ENCODE measurements around the gene AKR1A1. TPM values are rescaled to one million over a fixed set of nuclear protein-coding genes. Genes with fewer than 3 reads are reported as not detected.
A peak's percentile ranks its signal among the peaks of the same experiment; 100 is the strongest.

Gene AKR1A1
- total and polyA plus RNA-seq, 2 donors (not counting 3 experiments of a cell fraction or from before 2014, with no cell fraction given) = 172 to 227 TPM

- no peak overlapping the region for H3K4me3 ChIP-seq (replicated peaks in 1 of 3; ENCODE audit: insufficient read depth in 1 of 3, low read depth in 1 of 3, low read length in 3 of 3)
- no peaks in the 10 kb centered on the region for H4K20me1 ChIP-seq (replicated peaks; ENCODE audit: control insufficient read depth, extremely low read depth, insufficient read depth, low read length)
- no peaks in the 10 kb centered on the region for H3K27me3 ChIP-seq (ENCODE audit: control insufficient read depth in 2 of 2, insufficient read depth in 2 of 2, low read length in 2 of 2)
- intact Hi-C loops (cut with micrococcal nuclease) = no loop called here
- no peak overlapping the region for H2AFZ ChIP-seq (ENCODE audit: low read depth, low read length)
- BruUV-seq (replicated peaks) = no TSS peak
- H3K36me3 ChIP-seq (ENCODE audit: control insufficient read depth in 2 of 2, extremely low read depth in 1 of 2, insufficient read depth in 2 of 2, low read length in 2 of 2) = no peaks in the 10 kb centered on the region
- DNase-seq (ENCODE audit: low read depth, low spot score) (no peak), FAIRE-seq (no peak)
- ChIA-PET POLR2A (no interaction called here), CTCF (interaction anchor here (0.7 kb wide), 1 partner anchor 11 kb away, joined by 4 read pairs; no protein-coding TSS in a partner anchor)
- H3K4me2 ChIP-seq (ENCODE audit: insufficient read depth, low read length) = peak overlapping the region; percentile 45
- peaks cover 64% of the 10 kb centered on the region for H3K79me2 ChIP-seq (ENCODE audit: control insufficient read depth, insufficient read depth, low read length)
- TF ChIP-seq FOS (IDR thresholded peaks at IDR 0.05; ENCODE audit: borderline replicate concordance, insufficient read depth, low read length) = no peak
- no peak for TF ChIP-seq JUN (IDR thresholded peaks at IDR 0.05; ENCODE audit: borderline replicate concordance, insufficient read depth, insufficient read length, low read depth)
- H3K9me1 ChIP-seq (replicated peaks; ENCODE audit: control insufficient read depth, extremely low read depth, insufficient read depth, low read length) = no peaks in the 10 kb centered on the region
- no peak overlapping the region for H3K9ac ChIP-seq (replicated peaks; ENCODE audit: extremely low read depth, insufficient read depth, low read length)
- no peaks in the 10 kb centered on the region for H3K9me3 ChIP-seq (replicated peaks; ENCODE audit: control insufficient read depth, insufficient read depth, low read length)
- peaks cover 17% of the 10 kb centered on the region for H3K4me1 ChIP-seq (ENCODE audit: control insufficient read depth, extremely low read depth, insufficient read depth, low read length)
- no peak overlapping the region for H3K27ac ChIP-seq (ENCODE audit: insufficient read depth, low read depth, low read length)
- dilution Hi-C loops (cut with MboI; ENCODE audit: extremely low pct_ligation_motif_present, low sequenced_read_pairs) = no loop called here
These were observed 36.1 kb downstream of the AKR1A1 start for GRCh38 chr1:45586769-45587168.

- Histone ChIP-seq H3K9ac (replicated peaks; ENCODE audit: extremely low read depth, insufficient read depth, low read length) (no peak overlapping the region), H3K9me3 (replicated peaks; ENCODE audit: control insufficient read depth, insufficient read depth, low read length) (no peaks in the 10 kb centered on the region), H2AFZ (ENCODE audit: low read depth, low read length) (no peak overlapping the region), H4K20me1 (replicated peaks; ENCODE audit: control insufficient read depth, extremely low read depth, insufficient read depth, low read length) (no peaks in the 10 kb centered on the region), H3K9me1 (replicated peaks; ENCODE audit: control insufficient read depth, extremely low read depth, insufficient read depth, low read length) (no peaks in the 10 kb centered on the region), H3K79me2 (ENCODE audit: control insufficient read depth, insufficient read depth, low read length) (peaks cover 72% of the 10 kb centered on the region), H3K27ac (ENCODE audit: insufficient read depth, low read depth, low read length) (no peak overlapping the region), H3K4me3 (replicated peaks in 1 of 3; ENCODE audit: insufficient read depth in 1 of 3, low read depth in 1 of 3, low read length in 3 of 3) (no peak overlapping the region), H3K36me3 (ENCODE audit: control insufficient read depth in 2 of 2, extremely low read depth in 1 of 2, insufficient read depth in 2 of 2, low read length in 2 of 2) (peaks cover 0 to 6% of the 10 kb centered on the region in 2 experiments), H3K27me3 (ENCODE audit: control insufficient read depth in 2 of 2, insufficient read depth in 2 of 2, low read length in 2 of 2) (no peaks in the 10 kb centered on the region), H3K4me2 (ENCODE audit: insufficient read depth, low read length) (no peak overlapping the region), H3K4me1 (ENCODE audit: control insufficient read depth, extremely low read depth, insufficient read depth, low read length) (peaks cover 17% of the 10 kb centered on the region)
- FAIRE-seq = no peak
- BruUV-seq (replicated peaks) = no TSS peak
- dilution Hi-C loops (cut with MboI; ENCODE audit: extremely low pct_ligation_motif_present, low sequenced_read_pairs) = no loop called here
- DNase-seq (ENCODE audit: low read depth, low spot score) = no peak
- intact Hi-C loops (cut with micrococcal nuclease) = no loop called here
- ChIA-PET POLR2A (no interaction called here), CTCF (interaction anchor here (1.4 to 1.8 kb wide), 2 partner anchors 11 to 39 kb away, joined by 5 to 8 read pairs; no protein-coding TSS in a partner anchor)
- TF ChIP-seq JUN (IDR thresholded peaks at IDR 0.05; ENCODE audit: borderline replicate concordance, insufficient read depth, insufficient read length, low read depth) (no peak), MAX (IDR thresholded peaks at IDR 0.05; ENCODE audit: insufficient read depth, insufficient read length) (no peak)
These were observed 39.2 kb downstream of the AKR1A1 start for GRCh38 chr1:45589861-45590260.

Data from endothelial cell of umbilical vein (primary cell).